Activated CD4-positive, alpha-beta T cell treated with anti-CD3 and anti-CD28 coated beads, Interleukin-2, amount 50 U/mL, for 1 hour (primary cell): ENCODE results near the gene OSM.
"Not testable (repeated sequence)": the region's sequence is repeated elsewhere in the genome, so short reads cannot be mapped to it uniquely, and the experiment has no call there.

Experiments
- DNase-seq: peaks from one replicate; pipeline ENCODE4 v3.0.0-alpha.2; 2020

Gene OSM

GRCh38 chr22:30222321-30222720 is 44.3 kb downstream of the OSM start:
- DNase-seq, result no peak

GRCh38 chr22:30221121-30221992 is 45.3 kb downstream of the OSM start:
- peak; percentile 30 for DNase-seq

- DNase-seq, result no peak
Observed at GRCh38 chr22:30220338-30221012, 46.2 kb downstream of the OSM start.

GRCh38 chr22:30219668-30220278 is 46.9 kb downstream of the OSM start:
- DNase-seq, result no peak

GRCh38 chr22:30219049-30219654 is 47.5 kb downstream of the OSM start:
- DNase-seq, result no peak

- no peak for DNase-seq
Observed at GRCh38 chr22:30217698-30218560, 48.7 kb downstream of the OSM start.

GRCh38 chr22:30216710-30217109 is 49.9 kb downstream of the OSM start:
- DNase-seq, result no peak

GRCh38 chr22:30216272-30216671 is 50.4 kb downstream of the OSM start:
- not testable (repeated sequence) for DNase-seq

- DNase-seq, result no peak
Observed at GRCh38 chr22:30214703-30215407, 51.8 kb downstream of the OSM start.

GRCh38 chr22:30212996-30213441 is 53.6 kb downstream of the OSM start:
- no peak for DNase-seq
